ENCODE data around the gene PI4KA.
"Not testable (repeated sequence)": the region's sequence is repeated elsewhere in the genome, so short reads cannot be mapped to it uniquely, and the experiment has no call there.

Gene PI4KA

DNA sequence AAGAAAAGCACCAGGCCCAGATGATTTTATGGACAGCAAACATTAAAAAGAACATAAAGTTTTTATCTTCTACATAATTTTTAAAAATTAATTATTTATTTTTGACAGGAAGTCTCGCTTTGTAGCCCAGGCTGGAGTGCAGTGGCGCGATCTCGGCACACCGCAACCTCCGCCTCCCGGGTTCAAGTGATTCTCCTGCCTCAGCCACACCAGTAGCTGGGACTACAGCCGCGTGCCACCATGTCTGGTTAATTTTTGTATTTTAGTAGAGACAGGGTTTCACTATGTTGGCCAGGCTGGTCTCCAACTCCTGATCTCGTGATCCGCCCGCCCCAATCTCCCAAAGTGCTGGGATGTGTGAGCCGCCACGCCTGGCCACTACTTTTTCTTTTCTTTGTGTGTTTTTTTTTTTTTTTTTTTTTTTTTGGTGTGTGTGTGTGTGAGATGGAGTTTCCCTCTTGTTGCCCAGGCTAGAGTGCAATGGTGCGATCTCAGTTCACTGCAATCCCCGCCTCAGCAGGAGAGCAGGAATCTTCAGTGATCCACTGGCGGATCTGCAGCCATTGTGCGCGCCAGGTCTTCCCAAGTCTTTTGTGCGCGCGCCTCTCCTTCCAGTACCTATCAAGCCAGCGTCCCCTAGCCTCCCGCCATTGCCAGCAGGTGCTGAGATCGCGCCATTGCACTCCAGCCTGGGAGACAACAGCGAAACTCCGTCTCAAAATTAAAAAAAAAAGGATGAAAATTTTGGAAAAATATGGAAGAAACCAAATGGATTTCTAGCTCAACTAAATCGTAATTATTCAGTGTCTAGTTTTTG lies 171.0 kb downstream of the PI4KA start:
- DNase-seq = not testable (repeated sequence)

DNA sequence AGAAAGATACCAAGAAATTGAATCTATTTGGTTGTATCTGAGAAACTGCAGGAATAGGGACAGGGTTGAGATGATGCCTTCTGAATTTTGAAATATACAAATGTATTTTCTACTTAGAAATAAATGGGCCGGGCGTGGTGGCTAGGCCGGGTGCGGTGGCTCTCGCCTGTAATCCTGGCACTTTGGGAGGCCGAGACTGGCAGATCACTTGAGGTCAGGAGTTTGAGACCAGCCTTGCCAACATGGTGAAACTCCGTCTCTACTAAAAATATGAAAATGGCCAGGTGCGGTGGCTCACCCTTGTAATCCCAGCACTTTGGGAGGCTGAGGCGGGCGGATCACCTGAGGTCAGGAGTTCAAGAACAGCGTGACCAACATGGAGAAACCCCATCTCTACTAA lies 172.8 kb downstream of the PI4KA start:
- DNase-seq = not testable (repeated sequence)

DNA sequence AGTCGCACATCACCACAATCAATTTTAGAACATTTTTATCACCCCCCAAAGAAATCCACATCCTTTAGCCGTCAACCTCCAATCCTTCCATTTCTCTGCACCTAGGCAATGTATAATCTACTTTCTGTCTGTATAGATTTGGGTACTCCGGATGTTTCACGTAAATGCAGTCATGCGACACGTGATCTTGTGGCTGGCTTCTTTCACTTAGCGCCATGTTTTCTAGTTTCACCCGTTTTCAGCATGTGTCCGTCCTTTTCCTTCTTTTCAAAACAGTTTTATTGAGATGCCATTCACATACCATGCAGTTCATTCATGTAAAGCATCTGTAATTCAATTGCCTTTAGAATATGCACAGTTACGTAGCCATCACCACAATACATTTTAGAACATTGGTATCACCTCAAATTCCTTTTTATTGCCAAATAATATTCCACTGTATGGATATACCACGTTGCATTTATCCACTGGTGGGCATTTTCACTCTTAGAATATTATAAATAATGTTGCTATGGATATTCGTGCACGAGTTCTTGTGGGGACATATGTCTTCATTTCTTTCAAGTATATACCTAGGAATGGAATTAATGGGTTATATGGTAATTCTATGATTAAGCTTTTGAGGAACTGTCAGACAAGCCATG lies 179.7 kb downstream of the PI4KA start:
- not testable (repeated sequence) for DNase-seq

DNA sequence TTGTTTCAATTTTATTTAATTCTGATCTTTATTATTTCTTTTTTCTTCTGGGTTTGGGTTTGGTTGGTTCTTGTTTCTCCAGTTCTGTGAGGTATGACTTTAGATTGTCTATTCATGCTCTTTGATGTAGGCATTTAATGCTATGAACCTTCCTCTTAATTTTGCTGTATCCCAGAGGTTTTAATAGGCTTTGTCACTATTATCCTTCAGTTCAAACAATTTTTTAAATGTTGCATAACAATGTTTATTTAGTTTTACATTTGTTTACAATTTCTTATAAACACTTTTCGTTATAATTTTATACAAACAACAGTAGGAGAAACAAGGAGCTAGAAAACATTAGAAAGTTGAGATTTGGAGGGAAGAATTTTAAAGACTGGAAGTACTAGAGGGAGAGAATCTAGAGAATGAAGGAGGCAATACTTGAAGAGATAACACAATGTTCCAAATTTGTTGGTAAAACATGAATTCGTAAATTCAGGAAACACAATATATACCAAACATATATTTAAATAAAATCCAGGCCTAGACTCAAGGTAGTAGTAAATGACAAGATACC lies 180.8 kb downstream of the PI4KA start:
- DNase-seq = no peak

DNA sequence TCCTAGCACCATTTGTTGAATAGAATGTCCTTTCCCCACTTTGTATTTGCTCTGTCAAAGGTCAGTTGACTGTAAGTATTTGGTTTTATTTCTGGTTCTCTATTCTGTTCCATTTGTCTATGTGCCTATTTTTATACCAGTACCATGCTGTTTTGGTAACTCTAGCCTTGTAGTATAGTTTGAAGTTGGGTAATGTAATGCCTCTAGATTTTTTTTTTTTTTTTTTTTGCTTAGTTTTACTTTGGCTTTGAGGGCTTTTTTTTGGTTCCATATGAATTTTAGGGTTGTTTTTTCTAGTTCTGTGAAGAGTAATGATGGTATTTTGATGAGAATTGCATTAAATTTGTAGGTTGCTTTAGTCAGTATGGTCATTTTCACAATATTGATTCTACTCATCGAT lies 183.0 kb downstream of the PI4KA start:
- not testable (repeated sequence) for DNase-seq

DNA sequence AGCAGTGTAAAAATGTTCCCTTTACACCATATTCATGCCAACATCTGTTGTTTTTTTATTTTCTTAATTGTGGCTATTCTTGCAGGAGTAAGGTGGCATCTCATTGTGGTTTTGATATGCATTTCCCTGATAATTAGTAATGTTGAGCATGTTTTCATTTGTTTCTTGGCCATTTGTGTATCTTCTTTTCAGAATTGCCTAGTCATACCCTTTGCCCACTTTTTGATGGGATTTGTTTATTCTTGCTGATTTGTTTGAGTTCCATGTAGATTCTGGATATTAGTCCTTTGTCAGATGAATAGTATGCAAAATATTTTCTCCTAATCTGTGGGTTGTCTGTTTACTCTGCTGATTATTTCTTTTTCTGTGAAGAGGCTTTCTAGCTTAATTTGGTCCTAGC lies 183.6 kb downstream of the PI4KA start:
- DNase-seq = no peak

DNA sequence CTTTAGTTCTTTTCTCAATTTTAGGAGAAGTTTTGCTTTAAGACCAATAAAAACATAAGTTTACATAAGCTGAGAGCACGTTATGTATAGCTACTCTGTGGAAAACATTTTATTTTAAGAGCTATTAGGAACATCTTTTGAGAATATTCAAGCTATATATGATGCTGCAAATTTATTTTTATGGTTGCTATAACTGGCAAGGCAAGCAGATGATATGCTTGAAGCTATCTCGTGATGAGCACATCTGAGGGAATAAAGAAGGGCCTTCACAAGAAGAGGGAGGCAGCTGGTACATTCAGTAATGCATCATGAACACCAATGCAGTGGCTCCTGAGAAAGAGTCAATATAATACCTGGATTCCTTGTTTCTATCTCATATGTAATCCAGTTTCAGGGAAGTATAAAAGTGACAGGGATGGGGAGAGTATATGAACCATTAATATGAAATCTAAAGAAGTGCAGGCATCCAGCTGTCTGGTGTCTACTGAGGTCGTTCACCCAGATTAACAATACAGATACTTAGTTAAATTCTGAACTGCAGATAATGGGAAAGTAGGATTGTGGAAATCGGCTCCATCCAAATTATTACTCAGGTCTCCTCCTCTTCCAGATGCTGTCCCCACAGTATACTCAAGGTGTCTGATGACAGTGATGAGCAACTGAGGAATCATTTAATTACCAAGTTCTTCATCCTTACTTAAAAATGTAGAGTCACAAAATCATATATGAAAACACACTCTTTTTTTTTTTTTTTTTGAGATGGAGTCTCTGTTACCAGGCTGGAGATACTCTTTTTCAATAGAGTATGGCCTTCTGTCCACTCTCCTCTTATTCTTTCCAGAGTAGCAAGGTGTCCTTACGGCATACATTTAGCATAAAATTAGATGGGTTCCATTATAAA lies 185.1 kb downstream of the PI4KA start:
- no peak for DNase-seq

DNA sequence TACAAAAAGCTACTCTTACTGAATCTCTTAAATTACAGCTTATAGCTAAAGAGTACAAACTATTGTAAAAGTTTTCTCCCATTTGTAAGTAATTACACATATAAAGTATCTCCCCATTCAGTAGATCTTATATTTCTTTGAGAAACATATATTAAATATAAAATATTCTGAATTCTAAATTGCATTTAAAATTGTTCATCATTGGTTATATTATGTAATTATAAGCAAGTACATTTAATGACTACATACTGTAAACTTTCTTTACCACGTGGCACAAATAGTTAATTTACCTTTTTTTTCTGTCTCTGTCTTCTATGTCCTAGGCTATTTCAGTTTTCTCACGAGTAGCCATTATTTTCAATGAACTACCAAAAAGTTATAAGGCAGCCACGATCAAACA lies 185.9 kb downstream of the PI4KA start:
- DNase-seq = no peak

DNA sequence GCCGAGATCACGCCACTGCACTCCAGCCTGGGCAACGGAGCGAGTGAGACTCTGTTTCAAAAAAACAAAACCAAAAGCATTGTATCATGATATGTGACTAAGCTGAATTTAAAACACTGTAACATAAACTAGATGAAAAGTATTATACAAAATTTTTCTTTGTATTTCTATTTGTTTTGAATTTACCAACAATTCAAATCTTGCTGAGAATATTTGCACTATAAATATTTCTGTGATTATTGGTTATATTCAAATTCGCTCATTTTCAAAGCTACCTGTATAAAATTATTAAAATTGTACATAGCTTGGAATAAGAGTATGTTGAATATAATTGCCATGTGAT lies 186.6 kb downstream of the PI4KA start:
- no peak for DNase-seq

DNA sequence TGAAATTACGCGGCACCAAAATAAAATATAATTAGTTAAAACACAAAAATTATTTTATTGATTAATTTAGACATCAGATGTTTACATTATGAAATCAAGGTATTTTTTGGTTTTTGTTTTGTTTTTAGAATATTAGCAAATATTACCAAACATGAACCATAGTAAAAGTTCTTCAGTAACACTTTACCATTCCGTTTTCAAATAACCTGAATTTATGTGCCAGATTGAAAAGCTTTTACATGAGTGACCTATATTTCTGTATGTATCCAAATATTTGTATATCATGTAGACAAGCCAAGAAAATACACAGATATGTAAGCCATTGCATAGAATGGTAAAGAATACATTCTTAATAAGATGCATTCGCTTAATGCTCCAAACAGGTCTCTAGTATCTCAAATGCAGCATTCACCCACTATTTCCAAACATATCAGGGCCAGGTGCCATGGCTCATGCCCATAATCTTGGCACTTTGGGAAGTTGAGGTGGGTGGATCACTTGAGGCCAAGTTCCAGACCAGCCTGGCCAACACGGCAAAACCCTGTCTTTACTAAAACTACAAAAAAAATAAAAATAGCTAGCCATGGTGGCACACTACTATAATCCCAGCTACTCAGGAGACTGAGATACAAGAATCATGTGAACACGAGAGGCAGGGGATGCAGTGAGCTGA lies 187.1 kb downstream of the PI4KA start:
- DNase-seq = no peak

DNA sequence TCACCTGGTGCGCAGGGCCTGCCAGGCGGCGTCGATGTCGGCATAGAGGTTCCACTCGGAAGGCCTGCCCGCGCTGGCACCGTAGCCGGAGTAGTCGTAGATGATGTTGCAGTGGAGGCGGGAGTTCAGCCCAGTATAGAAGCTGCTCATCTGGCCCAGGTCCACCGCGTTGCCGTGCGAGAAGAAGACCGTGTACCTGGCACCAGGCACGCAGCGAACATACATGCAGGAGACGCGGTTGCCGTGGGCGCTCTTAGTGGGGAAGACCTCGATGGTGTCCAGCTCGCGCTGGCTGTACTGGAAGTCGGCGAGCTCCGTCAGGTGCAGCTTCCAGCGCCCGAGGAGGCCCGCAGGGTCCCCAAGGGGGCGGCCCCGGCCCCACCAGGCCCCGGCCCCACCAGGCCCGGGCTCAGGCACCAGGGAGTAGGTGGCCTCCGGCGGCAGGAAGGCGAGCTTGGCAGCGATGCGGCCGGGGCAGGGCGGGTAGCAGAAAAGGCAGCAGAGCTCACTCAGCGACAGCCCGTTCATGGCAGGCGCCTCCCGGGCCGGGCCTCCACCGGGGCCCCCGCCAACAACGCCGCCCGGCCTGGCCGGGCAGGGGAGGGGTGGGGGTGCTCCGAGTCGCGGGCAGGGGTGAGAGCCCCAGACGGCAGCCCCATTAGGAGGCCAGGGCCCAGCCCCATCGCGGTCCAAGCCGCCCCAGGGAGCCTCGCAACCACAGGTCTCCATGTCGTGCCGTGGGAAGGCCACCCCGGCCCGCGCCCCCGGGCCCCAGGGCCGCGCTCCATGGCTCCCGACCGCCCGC lies 188.0 kb downstream of the PI4KA start:
- not testable (repeated sequence) for DNase-seq

DNA sequence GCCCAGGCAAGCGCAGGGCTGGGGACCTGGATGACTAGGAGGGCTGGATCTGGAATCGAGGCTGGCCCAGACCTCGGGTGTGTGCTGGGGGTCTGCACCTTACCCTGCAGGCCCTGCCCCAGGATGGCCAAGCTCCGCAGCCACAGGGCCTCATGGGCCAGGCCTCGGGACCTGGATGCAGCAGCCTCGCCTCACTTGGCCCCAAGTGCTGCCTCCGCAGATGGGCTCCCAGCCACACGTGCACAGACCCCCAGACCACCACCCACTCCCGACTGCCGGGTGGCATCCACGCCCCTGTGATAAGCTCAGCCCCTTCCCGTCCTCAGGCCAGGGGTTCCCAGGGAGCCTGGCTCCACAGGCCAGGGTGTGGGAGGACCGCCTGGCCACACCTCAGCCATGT lies 188.7 kb downstream of the PI4KA start:
- DNase-seq = not testable (repeated sequence)

DNA sequence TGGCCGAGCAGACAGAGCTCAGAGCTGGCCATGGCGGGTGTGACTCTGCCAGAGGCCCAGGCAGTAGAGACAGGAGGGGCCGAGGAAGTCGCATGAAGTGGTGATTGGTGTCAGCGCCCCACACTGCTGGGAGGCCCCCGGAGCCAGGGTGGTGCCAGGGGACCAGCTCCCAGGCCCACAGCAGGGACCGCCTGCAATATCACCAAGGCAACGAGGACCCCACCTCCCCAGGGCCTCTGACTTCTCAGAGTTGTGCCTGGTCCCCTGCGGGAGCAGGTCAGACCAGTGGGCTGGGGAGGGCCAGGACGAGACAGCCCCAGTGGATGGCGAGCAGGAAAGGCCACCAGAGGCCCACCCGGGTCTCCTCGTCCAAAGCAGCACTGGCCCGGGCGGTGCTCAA lies 189.1 kb downstream of the PI4KA start:
- not testable (repeated sequence) for DNase-seq

DNA sequence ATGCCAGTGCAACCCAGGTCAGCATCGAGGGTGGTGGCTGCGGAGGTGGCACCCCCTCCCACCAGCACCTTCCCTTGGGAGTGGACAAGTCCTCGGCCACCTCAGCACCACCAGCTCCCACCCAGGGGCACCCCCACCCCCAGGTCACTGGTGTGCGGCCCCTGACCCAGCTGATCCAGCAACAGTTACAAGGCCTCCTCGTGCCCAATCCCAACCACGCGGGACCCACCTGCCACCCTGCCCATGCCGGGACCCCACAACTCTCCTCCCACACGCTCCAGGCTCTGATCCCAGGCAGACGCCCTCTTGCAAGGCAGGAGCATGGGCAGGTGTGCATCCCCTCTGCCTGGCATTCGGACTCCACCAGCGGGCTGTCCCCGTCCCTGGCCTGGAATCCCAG lies 189.8 kb downstream of the PI4KA start:
- DNase-seq = not testable (repeated sequence)

DNA sequence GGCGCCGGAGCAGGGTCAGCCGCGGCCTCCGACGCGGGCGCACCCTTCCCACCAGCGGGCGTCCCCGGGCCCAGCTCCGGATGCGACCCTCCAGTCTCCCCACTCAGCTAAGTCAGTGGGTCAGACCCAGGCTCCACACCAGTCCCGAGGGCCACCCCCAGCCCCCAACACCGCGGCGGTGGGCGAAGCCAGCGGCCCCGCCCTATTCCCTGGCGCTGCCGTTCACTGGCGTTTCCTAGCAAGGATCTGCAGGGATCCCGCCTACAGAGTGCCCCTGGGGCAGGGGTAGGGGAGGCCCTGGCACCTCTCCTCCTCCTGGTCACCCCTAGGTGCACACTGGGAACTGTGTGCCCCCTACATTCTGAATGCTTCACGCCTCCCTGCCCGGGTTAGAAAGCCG lies 190.4 kb downstream of the PI4KA start:
- not testable (repeated sequence) for DNase-seq

DNA sequence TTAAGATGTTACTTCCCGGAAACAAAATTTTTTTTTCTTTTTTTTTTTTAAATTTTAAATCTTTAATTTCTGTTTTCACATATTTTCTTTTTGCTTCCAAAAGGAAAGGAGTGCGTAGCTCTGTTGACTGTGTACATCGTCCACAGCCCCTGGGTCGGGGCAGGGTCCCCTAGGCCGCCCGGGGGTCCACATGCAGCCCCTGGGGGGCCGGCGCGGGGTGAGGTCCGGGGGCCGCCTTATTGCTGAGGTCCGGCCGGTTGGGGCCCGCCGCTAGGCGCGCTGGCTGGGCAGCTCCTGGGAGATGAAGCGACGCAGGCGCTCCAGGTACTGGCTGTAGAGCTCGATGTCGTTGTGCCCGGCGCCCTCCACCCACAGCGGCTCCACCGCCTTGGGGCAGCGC lies 191.1 kb downstream of the PI4KA start:
- not testable (repeated sequence) for DNase-seq

DNA sequence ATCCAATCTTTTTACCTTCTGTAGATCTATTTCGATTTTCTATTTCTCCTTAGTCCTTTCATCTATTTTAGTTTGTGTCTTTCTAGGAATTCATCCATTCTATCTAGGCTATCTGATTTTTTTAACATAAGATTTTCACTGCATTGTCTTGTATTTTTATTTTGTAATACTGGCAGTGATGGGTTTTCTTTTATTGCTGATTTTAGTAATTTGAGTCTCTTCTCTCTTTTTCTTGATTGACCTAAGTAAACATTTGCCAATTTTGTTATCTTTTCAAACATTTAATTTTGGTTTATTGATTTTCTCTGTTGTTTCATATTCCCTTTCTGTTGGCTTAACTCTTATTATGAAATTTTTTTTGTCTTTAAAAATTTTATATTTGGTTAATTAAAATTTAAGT lies 192.1 kb downstream of the PI4KA start:
- DNase-seq = no peak

DNA sequence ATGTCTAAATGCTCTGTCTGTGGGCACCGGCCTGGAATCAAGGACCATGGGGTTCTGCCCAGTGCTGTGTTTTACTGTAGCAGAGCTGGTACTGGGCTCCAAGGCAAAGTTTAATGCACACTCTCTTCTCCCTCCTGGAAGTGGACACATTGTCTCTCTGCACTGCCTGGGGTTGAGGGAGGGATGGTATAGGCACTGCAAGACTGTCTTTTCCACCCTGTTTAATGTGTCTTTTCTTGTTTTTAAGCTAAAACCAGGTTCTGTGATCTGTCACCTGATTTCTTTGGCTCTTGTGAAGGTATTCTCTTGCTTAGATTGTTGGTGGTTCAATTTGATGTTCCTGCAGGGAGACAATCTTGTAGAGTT lies 194.0 kb downstream of the PI4KA start:
- no peak for DNase-seq

DNA sequence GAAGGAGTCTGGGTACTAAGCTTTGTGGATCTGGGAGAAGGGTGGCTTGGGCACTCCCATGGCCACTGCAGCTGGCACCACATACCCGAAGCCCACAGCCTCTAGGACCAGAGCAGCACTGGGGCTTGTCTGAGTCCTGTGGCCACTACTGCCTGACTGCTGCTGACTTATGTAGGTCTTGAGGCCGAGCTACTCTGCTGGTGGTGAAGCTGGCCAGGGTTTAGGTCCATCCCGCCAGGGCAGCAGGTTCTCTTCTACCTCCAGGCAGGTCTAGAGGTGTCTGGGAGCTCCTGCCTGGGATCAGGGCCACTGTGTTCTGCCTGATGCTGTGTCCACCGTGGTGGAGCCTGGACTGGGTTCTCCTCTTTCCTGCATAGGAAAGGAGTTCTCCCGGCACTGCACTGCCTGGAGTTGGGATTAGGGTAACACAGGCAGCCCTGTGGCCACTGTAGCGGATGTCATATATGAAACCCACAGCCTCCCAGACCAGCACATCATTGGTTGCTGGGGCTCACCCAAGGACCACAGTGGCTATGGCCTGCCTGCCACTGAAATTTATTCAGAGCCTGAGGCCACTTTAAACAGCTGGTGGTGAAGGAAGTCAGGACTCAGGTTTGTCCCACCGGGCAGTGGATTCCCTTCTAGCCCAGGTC lies 194.5 kb downstream of the PI4KA start:
- no peak for DNase-seq

DNA sequence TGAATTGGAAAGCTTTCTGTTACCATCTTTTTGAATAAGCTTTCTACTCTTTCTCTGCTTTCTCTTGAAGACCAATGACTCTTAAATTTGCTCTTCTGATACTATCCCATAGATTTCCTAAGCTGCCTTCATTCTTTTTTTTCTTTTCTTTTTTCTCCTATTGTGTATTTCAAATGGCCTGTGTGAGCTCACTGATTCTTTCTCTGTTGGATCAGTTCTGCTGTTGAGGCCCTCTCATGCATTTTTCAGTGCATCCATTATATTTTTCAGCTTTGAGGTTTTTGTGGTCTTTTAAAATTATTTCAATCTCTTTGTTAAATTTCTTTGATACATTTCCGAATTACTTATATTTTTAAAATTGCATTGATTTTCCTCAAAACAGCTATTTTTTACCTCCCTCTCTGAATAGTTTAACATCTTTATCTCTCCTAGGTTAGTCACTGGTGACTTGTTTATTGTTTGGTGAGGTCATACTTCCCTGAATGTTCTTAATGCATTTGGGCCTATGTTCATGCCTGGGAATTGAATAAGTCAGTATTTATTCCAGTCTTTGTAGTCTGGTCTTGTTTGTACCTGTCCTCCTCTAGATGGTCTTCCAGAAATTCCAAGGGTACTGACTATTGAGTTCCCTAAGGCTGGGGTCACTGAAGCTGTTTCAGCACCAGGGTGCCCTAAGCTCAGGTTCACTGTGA lies 195.3 kb downstream of the PI4KA start:
- no peak for DNase-seq
